T-helper 9 cell (primary cell): ENCODE data around the gene DLX1.
"Not testable (repeated sequence)": the region's sequence is repeated elsewhere in the genome, so short reads cannot be mapped to it uniquely, and the experiment has no call there.

ENCODE experiments used
- DNase-seq: peaks from one replicate; pipeline ENCODE4 v3.0.0-alpha.2; 2020

The DLX1 gene

GRCh38 chr2:172099472-172100079 lies 14.3 kb downstream of the DLX1 start:
- DNase-seq: no peak

GRCh38 chr2:172100080-172100934 lies 15.0 kb downstream of the DLX1 start:
- DNase-seq: no peak

- no peak for DNase-seq
Measured at GRCh38 chr2:172100935-172101820, 15.9 kb downstream of the DLX1 start.

- no peak for DNase-seq
Measured at GRCh38 chr2:172101821-172102390, 16.6 kb downstream of the DLX1 start.

GRCh38 chr2:172102391-172103359 lies 17.4 kb downstream of the DLX1 start, which contains the start of gene DLX2:
DLX2 (minus strand) TSS chr2:172102900; CDS start chr2:172102538, 362 bp downstream.
- peak; percentile 47 for DNase-seq

GRCh38 chr2:172103471-172104272 lies 18.4 kb downstream of the DLX1 start:
- peak; percentile 67 for DNase-seq

GRCh38 chr2:172105471-172106107 lies 20.3 kb downstream of the DLX1 start:
- DNase-seq: no peak

- DNase-seq: no peak
Measured at GRCh38 chr2:172106108-172106961, 21.0 kb downstream of the DLX1 start.

- DNase-seq: no peak
Measured at GRCh38 chr2:172107690-172108586, 22.6 kb downstream of the DLX1 start.

- no peak for DNase-seq
Measured at GRCh38 chr2:172108587-172108930, 23.3 kb downstream of the DLX1 start.

GRCh38 chr2:172109256-172109987 lies 24.1 kb downstream of the DLX1 start:
- no peak for DNase-seq

GRCh38 chr2:172109988-172110811 lies 24.9 kb downstream of the DLX1 start:
- no peak for DNase-seq

GRCh38 chr2:172113617-172114016 lies 28.3 kb downstream of the DLX1 start:
- DNase-seq: no peak

- DNase-seq: not testable (repeated sequence)
Measured at GRCh38 chr2:172114176-172114575, 28.9 kb downstream of the DLX1 start.

- DNase-seq: no peak
Measured at GRCh38 chr2:172114579-172114978, 29.3 kb downstream of the DLX1 start.

- DNase-seq: no peak
Measured at GRCh38 chr2:172116107-172116506, 30.8 kb downstream of the DLX1 start.

- DNase-seq: no peak
Measured at GRCh38 chr2:172119089-172119488, 33.8 kb downstream of the DLX1 start.
